T47D (cell line): ENCODE measurements around the gene CHRNA5.

Source experiments
- DNase-seq, 2 experiments: peaks; one replicate each; pipeline versions ENCODE4 v3.0.0 to v3.0.0-alpha.2; 2011 to 2012; ENCODE audit warnings: low read depth in 1 of 2, low spot score in 1 of 2
- JUND ChIP-seq: IDR thresholded peaks from 2 replicates; pipeline ENCODE4 v1.6.1; 2012; ENCODE audit warnings: low read depth
- in situ Hi-C: cut with HindIII; loops from 2 replicates; pipeline ENCODE4 v1.10.0; 2016; ENCODE audit warnings: low sequenced_read_pairs, low pct_unique_long_range_greater_than_20kb

Gene CHRNA5

GRCh38 chr15:78641102-78641748 is 75.9 kb downstream of the CHRNA5 start, which contains the start of gene CHRNB4:
Gene CHRNB4, minus strand, starts transcription at chr15:78641210. Its CDS starts 77 bp downstream, at chr15:78641133.
- no peak for TF ChIP-seq JUND
- in situ Hi-C loops, result no loop called here
- DNase-seq, result no peak

- in situ Hi-C loops, result no loop called here
- DNase-seq, result no peak
- TF ChIP-seq JUND, result no peak
Observed at GRCh38 chr15:78641749-78642275, 76.5 kb downstream of the CHRNA5 start.

GRCh38 chr15:78642331-78642730 is 77.0 kb downstream of the CHRNA5 start:
- in situ Hi-C loops, result no loop called here
- no peak for DNase-seq
- no peak for TF ChIP-seq JUND
